Activated B cell treated with CpG ODN at 0.5 μM for 24 hours (primary cell): ENCODE results near the gene KRTAP5-2. TPM values are rescaled to one million over a fixed set of nuclear protein-coding genes. Genes with fewer than 3 reads are reported as not detected.

ENCODE experiments used
- ATAC-seq: fragments of 200-7000 bp; cut with Tn5 transposase; one replicate; pipeline ENCODE4 v1.10.0; 2021; ENCODE audit warnings: low read depth, mild to moderate bottlenecking, moderate library complexity
- CTCF ChIA-PET: fragments of 350-600 bp; sonication (Branson Sonifier 250); formaldehyde crosslinking; loops from one replicate; lab custom pipeline; 2021; ENCODE audit warnings: antibody characterized with exemption; lab: Charles Lee
- POLR2A ChIA-PET: fragments of 350-600 bp; sonication (Branson Sonifier 250); formaldehyde crosslinking; loops from one replicate; lab custom pipeline; 2021; ENCODE audit warnings: antibody characterized with exemption; lab: Charles Lee
- DNase-seq: peaks from one replicate; pipeline ENCODE4 v3.0.0; 2022
- H3K27ac Mint-ChIP-seq: one replicate; pipeline ENCODE4 v1.8.0; 2020; ENCODE audit warnings: mixed read lengths
- H3K27me3 Mint-ChIP-seq: one replicate; pipeline ENCODE4 v1.8.0; 2021; ENCODE audit warnings: mixed read lengths
- H3K36me3 Mint-ChIP-seq: one replicate; pipeline ENCODE4 v1.8.0; 2021; ENCODE audit warnings: low read depth, mixed read lengths
- H3K4me1 Mint-ChIP-seq: one replicate; pipeline ENCODE4 v1.8.0; 2021; ENCODE audit warnings: mixed read lengths
- H3K4me3 Mint-ChIP-seq: one replicate; pipeline ENCODE4 v1.8.0; 2020; ENCODE audit warnings: mild to moderate bottlenecking, mixed read lengths
- H3K9me3 Mint-ChIP-seq: one replicate; pipeline ENCODE4 v1.8.0; 2020; ENCODE audit warnings: mixed read lengths
- CTCF ChIP-seq: fragments of 200-600 bp; IDR thresholded peaks from one replicate; pipeline ENCODE4 v1.8.0; 2022; ENCODE audit warnings: antibody characterized with exemption, mild to moderate bottlenecking
- intact Hi-C: fragments of 100-400 bp; cut with micrococcal nuclease; formaldehyde crosslinking; loops from one replicate; pipeline ENCODE4 v1.15.1; 2024
- total RNA-seq: library from RNA; stranded (reverse); gene quantifications from 2 replicates; pipeline ENCODE4 v1.2.3, GENCODE V29; 2022

Gene KRTAP5-2
- total RNA-seq, 1 donor from 2014 or later: not detected

GRCh38 chr11:1558775-1559110 lies 39.4 kb downstream of the KRTAP5-2 start:
- no peak overlapping the region for H3K4me3 Mint-ChIP-seq

GRCh38 chr11:1557904-1558774 lies 40.0 kb downstream of the KRTAP5-2 start:
- no peak overlapping the region for H3K4me3 Mint-ChIP-seq
- no peak for ATAC-seq
- ChIA-PET POLR2A (interaction anchor here (0.7 kb wide), 1 partner anchor 84 kb away, joined by 5 read pairs; no protein-coding TSS in a partner anchor), CTCF (no interaction called here)
- intact Hi-C loops: no loop called here
- TF ChIP-seq CTCF: no peak
- no peaks in the 10 kb centered on the region for H3K4me1 Mint-ChIP-seq
- no peak for DNase-seq
- H3K9me3 Mint-ChIP-seq: no peaks in the 10 kb centered on the region
- H3K27me3 Mint-ChIP-seq: peaks cover 26% of the 10 kb centered on the region
- no peak overlapping the region for H3K27ac Mint-ChIP-seq
- H3K36me3 Mint-ChIP-seq: peaks cover 2% of the 10 kb centered on the region

More at GRCh38 chr11:1558775-1559110, 39.4 kb downstream of the KRTAP5-2 start:
- no peaks in the 10 kb centered on the region for H3K9me3 Mint-ChIP-seq
- H3K36me3 Mint-ChIP-seq: peaks cover 2% of the 10 kb centered on the region
- no peaks in the 10 kb centered on the region for H3K4me1 Mint-ChIP-seq
- TF ChIP-seq CTCF: no peak
- CTCF ChIA-PET: interaction anchor here (0.6 kb wide), 1 partner anchor 485 kb away, joined by 5 read pairs; no protein-coding TSS in a partner anchor
- POLR2A ChIA-PET: interaction anchor here (0.6 kb wide), 1 partner anchor 16 kb away, joined by 4 read pairs; no protein-coding TSS in a partner anchor
- H3K27me3 Mint-ChIP-seq: peaks cover 20% of the 10 kb centered on the region
- intact Hi-C loops: no loop called here
- no peak overlapping the region for H3K27ac Mint-ChIP-seq
- no peak for ATAC-seq
- no peak for DNase-seq

GRCh38 chr11:1557051-1557884 lies 40.8 kb downstream of the KRTAP5-2 start:
- H3K27me3 Mint-ChIP-seq: peaks cover 26% of the 10 kb centered on the region
- H3K4me3 Mint-ChIP-seq: no peak overlapping the region
- H3K27ac Mint-ChIP-seq: no peak overlapping the region
- no peaks in the 10 kb centered on the region for H3K9me3 Mint-ChIP-seq
- CTCF ChIA-PET: no interaction called here
- no peak for TF ChIP-seq CTCF
- POLR2A ChIA-PET: interaction anchor here (0.7 kb wide), 1 partner anchor 85 kb away, joined by 5 read pairs; no protein-coding TSS in a partner anchor
- H3K4me1 Mint-ChIP-seq: no peaks in the 10 kb centered on the region
- DNase-seq: no peak
- peaks cover 2% of the 10 kb centered on the region for H3K36me3 Mint-ChIP-seq
- intact Hi-C loops: no loop called here
- no peak for ATAC-seq

- DNase-seq (no peak), ATAC-seq (no peak)
- intact Hi-C loops: no loop called here
- peaks cover 26% of the 10 kb centered on the region for H3K27me3 Mint-ChIP-seq
- TF ChIP-seq CTCF: no peak
- H3K27ac Mint-ChIP-seq: no peak overlapping the region
- ChIA-PET POLR2A (no interaction called here), CTCF (no interaction called here)
- H3K36me3 Mint-ChIP-seq: peaks cover 2% of the 10 kb centered on the region
- no peak overlapping the region for H3K4me3 Mint-ChIP-seq
- no peaks in the 10 kb centered on the region for H3K9me3 Mint-ChIP-seq
- H3K4me1 Mint-ChIP-seq: no peaks in the 10 kb centered on the region
Observed at GRCh38 chr11:1556278-1556902, 41.7 kb downstream of the KRTAP5-2 start.
